Dedifferentiated amniotic fluid mesenchymal stem cell (primary cell): ENCODE data around the gene UNC119B.
A peak's percentile ranks its signal among the peaks of the same experiment; 100 is the strongest.

ENCODE experiments used
- DNase-seq: peaks from one replicate; pipeline ENCODE4 v3.0.0-alpha.2; 2016; ENCODE audit errors: extremely low spot score

Gene UNC119B

DNA sequence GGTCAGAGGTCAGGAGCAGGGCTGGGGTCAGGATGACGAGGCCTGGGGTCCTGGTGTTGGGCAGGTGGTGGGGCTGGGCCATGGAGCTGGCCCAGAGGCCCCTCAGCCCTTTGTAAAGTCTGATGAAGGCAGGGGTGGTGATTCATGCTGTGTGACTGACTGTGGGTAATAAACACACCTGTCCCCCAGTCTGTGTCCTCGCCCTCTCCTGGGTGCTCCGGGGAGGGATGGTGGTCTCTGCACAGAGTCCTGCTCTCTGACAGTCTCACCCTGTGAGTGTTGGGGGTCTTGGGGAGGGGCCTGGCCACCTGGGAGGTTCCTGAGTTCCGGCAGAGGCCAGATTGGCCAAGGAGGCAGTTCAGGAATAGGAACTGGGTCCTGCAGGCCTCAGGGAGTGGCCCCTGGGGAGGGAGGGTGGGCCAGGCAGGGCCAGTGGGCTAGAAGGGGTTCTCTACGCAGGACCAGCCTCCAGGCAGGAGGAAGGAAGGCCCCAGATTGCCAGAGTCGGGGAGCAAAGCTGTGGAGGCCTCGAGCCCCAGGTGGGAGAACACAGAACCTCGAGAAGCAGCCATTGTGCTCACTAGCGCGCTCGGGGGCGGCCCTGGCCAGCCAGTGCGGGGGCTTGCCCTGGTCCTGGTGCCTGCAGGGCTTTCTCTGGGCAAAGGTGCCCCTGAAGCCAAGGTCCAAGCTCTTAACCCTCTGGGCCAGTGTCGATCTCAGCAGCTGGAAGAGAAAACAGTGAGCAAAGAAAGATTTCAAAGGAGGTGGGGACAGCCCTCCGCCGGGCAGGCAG is 29.8 kb downstream of the UNC119B start:
- no peak for DNase-seq

DNA sequence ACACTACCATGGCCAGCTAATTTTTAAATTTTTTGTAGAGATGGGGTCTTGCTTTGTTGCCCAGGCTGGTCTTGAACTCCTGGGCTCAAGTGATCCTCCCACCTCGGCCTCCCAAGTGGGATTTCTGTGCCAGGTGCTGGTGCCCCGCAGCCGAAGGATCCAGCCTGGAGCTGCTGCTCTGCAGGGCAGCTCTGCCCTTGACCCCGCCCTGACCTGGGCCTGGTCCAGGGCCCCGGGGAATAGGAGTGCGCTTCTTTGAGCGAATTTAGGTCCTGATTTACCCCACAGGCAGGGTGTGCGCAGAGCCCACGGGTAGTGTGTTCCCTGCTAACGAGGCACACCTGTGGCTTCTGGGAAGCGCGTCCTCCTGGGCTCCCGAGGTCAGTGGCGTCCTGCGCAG is 30.6 kb downstream of the UNC119B start:
- DNase-seq = no peak

DNA sequence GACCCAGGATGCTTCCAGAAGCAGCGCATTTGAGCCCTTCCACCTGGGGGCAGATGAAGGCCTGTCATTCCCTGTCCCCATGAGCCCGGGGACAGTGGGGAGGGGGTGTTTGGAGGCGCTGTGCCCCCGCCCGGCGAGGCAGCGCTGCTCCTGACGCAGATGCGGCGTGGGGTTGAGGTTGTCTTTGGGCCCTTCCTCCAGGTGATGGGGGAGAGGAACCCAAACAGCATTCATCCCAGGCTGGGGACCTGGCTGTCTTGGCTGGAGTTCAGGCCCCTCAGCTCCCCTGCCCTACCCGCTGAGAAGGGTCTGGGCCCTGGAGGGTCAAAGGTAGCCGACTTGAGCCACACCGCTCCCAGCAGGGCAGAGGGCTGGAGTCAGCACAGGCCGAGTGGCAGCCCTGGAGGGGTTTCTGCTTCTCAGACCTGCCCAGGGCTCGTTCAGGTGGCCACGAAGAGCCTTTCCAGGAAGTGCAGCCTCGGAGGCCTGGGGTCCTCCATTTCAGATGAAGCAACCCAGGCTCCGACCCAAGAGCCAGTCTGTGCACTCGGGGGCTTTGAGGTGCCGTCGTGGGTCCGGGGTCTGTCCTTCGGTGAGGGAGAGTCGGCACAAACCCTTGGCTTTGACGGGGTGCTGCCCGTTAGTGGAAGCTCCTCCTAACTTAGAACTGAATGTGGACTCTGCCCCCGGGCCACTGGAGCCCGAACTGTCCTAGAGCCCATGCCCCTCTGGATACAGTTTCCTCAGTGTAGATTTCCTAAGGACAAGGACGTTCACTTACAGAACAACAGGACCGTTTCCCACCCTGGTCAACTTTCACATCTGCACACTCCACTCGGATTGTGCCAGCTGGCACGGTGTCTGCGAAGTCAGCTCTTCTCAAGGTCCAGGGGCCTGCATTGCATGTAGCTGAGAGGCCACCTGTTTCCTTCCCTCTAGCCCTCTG is 31.5 kb downstream of the UNC119B start:
- DNase-seq = no peak

DNA sequence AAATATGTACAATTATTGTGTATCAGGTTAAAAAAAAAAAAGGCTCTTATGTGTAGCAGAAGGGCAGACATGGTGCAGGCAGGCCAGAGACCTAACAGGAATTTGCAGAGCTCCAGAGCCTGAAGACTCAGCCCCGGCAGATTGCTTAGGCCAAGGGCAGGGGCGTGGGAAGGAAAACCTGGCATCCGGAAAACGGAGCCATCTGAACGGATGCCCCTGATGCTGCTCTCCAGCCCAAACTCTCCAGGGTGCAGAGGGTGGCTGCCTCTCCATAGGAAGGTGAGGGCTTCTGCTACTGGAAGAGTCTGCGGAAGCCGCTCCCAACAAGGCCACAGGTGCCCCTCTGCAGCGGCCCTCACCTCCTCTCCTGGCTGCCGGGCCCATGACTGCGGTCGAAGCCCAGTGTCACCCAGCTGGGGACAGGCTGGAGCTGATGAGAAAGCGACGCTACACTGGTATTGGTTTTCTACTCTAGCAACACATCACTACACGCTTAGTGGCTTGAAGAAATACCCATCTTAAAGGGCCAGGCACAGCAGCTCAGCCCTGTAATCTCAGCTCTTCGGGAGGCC is 34.8 kb downstream of the UNC119B start:
- no peak for DNase-seq

DNA sequence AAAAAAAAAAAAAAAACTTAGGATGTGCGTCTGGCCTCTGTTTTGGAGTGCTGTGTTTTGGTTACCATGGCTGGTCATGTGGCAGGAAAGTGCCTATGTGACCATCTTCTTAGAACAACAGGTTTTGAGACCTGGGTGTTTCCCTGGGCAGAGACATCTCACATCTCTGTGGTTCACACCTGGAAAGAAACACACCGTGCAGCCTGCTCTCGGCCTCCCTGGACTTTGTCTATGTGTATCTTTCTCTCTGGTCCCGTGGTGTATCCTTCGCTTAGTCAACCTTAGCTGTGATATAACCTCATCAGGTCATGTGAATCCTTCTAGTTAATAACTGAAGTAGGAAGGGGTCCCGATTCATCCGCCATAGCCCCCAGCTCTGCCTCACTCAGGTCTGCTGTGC is 38.0 kb downstream of the UNC119B start:
- DNase-seq = no peak

DNA sequence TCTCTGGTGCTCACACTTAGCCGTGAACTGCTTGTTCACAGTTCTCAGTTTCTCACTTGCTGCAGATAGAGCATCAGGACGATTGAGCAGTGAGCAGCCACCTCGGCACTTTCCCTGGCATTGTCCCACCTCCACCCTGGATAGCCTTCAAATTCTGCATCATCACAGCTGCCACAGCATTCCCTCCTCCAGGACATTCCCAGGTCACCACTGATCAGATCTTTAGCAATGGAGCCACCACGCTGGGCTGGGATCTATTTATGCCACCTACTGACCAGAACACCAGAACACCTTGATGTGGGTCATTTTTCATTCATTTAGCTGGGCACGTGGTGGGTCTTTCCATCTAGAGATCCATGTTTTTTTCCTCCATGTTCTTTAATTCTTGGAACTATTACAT is 39.0 kb downstream of the UNC119B start:
- DNase-seq = no peak

DNA sequence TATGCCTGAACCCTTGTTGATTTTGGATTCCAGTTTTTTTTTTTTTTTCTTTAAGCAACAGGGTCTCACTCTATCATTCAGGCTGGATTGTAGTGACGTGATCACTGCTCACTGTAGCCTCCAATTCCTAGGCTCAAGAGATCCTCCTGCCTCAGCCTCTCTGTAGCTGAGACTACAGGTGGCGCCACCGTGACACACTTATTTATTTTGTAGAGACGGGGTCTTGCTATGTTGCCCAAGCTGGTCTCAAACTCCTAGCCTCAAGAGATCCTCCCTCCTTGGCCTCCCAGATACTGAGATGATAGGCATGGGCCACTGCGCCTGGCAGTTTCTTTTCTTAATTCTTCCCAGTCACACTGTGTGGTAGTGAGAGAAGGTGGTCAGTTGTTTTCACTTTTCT is 40.5 kb downstream of the UNC119B start:
- DNase-seq = no peak

DNA sequence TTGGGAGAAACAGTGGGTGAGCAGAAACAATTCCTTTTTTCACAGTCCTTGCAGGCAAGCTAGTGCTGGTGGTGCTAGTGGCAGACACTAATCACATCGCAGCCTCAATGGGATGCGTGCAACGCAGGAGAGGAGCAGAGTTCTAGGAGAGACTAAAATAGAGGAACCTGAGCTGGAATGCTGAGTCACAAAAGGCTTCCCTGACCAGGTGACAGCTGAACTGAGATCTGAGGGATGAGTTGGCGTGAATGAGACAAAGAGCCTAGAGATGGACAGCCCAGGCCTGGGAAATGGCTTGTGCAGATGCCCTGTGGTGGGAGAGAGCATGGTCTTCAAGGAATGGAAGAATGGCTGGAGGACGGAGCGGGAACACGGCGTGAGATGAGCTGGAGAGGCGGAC is 41.1 kb downstream of the UNC119B start:
- DNase-seq = no peak

DNA sequence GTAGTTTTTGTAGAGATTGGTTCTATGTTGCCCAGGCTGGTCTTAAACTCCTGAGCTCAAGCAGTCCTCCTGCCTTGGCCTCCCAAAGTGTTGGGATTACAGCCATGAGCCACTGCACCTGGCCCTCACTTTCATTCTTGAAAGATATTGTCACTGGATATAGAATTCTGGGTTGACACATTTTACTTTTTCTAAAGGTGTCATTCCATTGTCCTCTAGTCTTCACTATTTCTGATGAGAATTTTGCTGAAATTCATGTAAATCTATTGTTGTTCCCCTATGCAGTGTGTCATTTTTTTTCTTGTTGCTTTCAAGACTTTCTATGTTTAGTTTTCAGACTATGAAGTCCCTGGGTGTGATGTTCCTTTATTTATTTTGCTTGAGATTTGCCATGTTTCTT is 44.5 kb downstream of the UNC119B start:
- DNase-seq = no peak

DNA sequence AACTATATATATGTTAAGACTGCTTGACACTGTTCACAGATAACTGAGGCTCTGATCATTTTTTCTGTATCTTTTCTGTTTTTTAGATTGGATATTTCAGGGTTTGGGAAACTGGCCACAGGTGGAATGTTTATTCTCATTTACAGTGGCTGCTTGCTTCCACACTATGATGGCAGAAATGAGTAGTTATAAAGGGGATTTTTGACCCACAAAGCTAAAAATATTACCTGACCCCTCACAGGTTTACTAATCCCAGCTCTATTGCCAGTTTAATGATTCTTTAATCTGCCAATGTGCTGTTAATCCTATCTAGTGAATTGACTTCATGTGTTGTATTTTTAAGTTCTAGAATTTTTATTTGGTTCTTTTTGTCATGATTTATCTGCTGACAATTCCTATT is 45.0 kb downstream of the UNC119B start:
- no peak for DNase-seq

DNA sequence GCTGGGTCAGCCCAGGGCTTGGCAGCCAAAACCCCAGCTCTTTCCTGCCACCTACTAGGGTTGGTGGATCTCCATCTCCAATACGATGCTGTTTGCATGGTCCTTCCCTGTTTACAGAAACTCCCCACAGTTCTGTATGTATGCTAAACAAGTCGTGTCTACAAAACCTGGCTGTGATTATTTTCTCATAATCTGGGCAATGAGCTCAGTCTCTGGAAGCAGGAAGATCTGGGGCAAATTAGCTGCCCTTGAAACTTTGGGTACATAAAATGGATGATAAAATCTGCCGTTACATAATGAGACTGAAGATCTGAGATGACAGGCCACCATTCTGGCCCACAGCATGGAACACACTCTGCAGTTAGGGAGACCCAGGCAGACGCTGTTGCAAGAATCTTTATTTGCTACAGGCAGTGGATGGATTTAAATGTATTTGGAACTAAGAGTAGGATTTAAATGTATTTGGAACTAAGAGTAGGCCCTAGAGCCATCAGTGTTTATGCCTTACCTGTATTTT is 47.0 kb downstream of the UNC119B start:
- DNase-seq = no peak

DNA sequence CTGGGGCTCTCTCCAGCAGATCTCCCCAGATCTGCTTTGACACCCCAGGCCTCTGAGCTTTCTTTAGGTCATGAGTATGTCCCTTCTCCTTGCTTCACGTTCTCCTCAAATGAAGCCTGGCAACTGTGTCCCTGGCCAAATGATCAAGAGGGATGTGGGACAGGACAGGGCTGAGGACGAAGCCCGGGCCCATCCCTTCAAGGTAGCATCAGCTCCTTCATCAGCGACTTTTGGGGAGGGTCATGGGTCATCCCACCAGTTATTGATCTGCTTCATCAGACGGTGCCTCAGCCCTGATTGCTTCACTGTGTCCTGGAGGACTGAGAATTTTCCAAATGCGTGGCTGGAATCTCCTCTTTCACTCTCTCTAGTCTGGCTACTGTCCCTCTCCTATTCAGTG is 47.7 kb downstream of the UNC119B start:
- no peak for DNase-seq

DNA sequence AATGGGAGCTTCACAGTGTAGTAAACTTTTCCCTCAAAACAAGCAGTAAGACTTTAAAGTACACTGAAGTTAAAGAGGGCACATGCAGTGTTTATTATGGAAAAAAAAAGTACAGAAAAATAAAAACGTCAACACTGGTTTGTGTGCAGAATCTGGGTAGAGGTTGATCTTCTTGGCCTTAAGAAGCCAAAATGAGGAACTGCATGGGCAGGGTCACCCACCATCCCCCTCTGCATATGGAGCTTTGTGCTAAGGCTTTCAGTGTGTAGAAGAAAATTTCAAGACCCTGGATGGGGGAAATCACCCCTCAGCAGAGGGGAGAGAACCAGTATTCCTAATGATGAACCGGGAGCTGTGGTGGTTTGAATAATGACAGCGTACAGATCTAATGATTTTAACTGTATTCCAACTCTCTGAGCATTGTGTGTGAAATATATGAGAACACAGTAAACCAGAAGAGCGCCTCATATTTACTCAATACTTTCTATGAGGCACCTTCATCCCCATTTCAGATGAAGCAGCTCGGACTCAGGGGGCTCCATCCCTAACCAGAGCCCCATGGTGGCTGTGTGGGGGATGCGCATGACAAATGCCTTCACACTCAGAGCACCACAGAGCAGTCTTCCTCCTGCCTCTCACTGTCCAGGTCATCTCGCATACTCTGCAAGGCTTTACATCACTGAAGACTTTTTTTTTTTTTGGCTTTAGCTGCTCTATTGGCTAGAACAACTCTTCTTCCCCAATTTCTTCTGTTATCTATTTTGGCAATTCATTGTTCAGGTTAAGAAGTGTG is 48.7 kb downstream of the UNC119B start:
- no peak for DNase-seq

DNA sequence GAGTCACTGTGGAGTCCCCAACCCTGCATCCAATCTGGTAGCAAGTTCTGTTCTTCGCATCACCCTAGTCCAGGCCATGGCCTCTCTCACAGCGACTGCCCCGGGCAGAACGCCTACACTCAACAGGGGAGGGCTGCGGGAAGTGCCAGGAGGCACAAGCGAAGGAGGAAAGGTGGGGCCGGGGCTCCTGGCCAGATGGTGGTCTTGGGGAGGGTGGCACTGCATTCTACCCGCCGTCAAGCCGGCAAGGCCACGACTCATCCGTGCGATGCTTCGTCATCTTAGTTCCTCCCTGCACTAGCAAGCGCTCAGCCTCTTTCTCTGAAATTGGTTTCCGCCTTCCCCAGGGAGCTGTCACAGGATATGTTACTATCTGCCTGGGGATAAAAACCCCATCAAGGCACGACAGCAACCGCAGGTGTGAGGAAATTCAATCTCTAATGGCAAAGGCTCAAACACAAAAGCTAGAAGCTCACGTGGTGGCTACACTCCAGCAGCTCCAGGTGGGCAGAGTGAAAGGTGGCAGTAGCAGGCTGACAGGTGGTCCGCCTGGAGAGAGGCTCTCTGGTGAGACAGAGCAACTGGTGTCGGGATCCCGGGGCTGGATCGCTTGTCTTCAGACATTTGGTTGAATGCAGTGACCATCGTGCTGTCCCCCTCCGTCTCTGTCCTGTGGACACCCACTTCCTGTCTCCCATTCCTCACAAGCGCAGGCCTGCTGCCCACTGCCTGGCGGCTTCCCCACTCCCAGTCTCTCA is 49.5 kb downstream of the UNC119B start:
- no peak for DNase-seq

DNA sequence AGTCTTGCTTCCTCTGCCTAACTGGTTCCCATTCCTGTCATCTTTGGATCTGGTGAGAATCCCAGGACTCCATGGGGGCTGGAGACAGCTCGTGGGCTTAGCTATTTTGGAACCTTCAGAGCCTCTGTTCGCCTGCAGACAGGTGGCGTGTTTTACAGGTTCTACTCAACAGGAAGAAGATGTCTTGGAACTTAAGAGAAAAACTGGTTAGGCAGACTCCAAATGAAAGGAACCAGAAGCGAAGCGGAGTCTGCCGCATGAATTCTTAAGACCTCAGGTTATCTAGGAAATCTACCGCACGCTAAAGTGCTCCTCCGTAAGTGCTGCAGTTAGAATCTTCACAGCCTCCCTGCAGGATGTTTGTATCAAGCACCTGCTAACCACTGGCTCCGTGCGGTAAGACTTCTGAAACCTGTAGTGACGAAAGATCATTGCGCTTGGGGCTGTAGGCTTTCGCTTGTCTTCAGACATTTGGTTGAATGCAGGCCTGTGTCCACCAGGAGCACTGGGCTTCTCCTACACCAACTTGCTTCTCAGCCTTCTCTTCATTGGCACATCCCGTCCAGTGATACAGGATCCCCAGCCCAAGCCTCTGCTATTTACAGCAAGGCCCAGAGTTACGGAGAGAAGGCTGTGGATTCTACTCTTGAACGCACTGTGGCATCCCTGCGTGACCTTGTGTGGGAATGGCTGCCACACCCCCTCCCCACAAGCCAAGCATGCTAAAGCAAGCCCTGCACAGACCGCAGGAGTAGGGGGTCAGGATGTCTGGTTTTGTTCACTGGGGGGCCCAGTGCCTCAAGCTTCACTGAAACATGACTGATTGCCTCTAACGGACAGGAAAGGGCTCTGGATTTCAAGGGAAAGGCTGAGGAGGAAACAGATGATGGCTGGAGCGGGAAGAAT is 50.3 kb downstream of the UNC119B start:
- no peak for DNase-seq

DNA sequence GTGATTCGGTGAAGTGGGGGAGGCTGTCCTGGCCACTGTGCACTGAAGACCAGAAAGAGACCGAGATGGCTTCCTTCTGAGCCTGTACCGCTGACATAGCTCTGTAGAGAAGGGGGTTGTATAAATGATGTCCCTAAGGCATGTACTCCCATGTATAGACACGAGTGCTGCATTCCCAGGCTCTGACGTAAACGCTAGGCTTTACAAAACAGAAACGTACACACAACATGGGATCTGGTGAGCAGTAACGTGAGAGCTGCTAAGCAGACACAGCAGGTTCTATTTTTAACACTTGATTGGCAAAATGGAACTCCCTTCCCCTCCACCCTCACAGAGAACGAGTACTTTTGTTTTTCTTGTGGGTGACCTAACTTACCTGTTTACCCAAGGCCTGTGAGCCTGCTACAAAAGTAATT is 51.3 kb downstream of the UNC119B start:
- peak; percentile 64 for DNase-seq

DNA sequence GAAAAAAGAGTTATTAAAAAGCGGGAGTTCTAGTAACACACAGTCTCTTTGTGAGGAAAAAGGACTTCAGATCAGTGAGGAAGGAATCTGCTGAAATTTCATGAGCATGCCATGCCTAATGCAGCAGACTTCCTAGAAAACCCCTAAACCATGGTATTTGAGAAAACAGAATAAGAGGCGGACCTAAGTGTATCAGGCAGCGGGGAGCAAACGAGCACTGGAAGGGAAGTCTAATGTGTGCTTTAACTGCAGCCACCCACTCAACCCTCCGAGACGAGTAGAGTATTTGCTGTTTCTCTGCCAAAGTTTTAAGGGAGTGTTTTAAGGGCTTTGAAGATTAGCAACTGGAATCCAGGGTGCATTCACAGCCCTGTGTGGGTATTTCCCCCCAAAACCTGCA is 51.8 kb downstream of the UNC119B start:
- DNase-seq = no peak

DNA sequence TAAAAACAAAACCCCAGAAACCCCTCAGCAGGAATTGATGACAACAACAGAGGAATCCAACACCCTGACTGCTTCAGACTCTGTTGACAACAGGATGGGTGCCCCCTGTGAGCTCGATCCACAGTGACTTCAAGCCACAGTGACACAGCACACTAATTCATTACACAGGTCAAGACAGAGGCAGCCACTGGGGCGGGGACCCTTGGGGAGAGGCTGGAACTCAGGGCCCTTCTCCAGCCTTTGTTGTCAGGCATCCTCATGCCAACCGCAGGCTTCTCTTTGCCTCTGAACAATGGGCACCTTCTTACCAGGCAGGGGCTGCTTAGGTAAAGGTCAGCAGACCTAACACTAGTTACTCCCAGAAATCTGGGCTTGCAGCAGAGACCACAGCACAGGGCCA is 53.0 kb downstream of the UNC119B start:
- no peak for DNase-seq

DNA sequence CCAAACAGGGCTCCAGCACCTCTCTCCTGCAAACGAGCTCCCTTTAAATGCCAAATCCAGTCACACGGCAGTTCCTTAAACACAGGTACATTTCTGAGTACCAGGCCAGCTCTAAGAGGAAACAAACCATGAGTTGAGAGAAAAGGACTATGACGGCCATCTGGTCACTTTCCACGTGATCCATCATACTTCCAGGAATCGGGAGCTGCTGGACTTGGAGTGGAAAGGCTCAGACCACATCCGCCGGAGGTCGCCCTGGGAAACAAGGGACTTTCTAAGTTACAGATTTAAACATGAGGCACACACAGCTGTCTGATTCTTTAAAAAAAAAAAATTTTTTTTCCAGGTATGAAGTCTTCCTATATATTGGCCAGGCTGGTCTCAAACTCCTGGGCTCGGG is 54.6 kb downstream of the UNC119B start:
- DNase-seq = no peak

DNA sequence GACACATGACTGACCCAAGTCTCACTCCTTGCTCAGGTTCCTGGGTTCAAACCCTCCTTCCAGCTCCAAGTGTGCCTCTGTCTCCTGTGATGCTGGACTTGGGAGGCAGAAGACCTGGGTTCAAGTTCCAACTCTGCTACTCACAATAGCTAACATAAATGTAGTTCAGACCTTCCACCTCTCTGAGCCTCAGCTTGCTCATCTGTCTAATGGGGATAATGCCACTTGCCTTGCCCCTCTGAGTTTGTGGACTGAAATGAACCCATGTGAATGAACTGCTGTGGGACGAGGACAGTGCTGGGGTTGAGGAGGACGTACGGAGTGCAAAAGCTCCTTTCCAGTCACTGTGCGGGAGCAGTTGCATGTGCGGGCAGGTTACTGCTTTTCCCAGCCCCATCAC is 56.3 kb downstream of the UNC119B start:
- no peak for DNase-seq
